ENCODE measurements around the gene MEGF11.
A peak's percentile ranks its signal among the peaks of the same experiment; 100 is the strongest.

DNA sequence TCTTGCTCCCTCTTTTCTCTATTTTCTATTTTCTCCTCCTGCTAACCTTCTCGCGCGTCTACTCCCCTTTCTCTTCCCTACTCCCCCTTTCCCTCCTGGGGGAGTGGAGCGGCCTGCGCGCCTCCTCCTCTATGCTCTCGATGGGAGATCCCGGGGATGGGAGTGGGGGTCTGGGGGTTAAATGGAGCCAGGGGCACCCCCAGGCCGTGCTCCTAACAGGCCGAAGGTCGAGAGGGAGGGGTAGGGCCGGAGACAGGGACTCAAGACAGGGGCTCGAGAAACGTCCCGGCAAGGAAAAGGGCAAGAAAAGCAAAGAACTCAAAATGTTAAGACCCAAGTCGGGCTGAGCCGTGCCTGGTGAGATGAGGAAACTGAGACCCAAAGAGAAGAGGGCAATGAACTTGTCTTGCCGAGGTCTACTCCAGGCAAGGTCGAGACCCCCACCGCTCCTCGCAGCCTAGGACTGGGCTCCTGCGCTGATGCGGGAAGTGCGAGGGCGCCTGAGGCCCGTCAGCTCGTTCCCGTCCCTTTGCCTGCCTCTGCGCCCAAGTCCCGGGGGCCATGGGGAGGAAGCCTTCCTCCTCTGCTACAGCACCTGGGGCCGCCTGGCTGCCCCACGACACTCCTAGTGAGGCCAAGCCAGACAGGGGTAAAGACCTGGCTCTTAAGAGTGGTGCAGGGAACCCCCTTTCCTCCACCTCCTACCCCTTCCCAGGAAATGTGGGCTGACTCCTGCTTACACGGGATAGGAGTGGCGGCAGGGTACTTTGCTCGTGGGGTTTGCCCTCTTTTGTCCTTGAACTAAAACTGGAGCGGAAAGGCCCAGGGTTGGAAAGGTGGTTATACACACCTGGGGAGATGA lies 770 bp upstream of the MEGF11 start:
- TF ChIP-seq, protein P1, sequence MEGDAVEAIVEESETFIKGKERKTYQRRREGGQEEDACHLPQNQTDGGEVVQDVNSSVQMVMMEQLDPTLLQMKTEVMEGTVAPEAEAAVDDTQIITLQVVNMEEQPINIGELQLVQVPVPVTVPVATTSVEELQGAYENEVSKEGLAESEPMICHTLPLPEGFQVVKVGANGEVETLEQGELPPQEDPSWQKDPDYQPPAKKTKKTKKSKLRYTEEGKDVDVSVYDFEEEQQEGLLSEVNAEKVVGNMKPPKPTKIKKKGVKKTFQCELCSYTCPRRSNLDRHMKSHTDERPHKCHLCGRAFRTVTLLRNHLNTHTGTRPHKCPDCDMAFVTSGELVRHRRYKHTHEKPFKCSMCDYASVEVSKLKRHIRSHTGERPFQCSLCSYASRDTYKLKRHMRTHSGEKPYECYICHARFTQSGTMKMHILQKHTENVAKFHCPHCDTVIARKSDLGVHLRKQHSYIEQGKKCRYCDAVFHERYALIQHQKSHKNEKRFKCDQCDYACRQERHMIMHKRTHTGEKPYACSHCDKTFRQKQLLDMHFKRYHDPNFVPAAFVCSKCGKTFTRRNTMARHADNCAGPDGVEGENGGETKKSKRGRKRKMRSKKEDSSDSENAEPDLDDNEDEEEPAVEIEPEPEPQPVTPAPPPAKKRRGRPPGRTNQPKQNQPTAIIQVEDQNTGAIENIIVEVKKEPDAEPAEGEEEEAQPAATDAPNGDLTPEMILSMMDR (conservative IDR thresholded peaks at IDR 0.05; ENCODE audit: low read length), result no peak
- TF ChIP-seq EZH2phosphoT487 (IDR thresholded peaks at IDR 0.05; ENCODE audit: borderline replicate concordance, low read depth, low read length), result peak; percentile 91; the same call in 1 of the 2 replicates
